Natural killer cell (primary cell): ENCODE data around the gene SOX8. TPM values are rescaled to one million over a fixed set of nuclear protein-coding genes. Genes with fewer than 3 reads are reported as not detected.

Experiments used
- ATAC-seq, 3 donors: fragments of 150-1000 bp in 2 of 3; fragments of 200-7000 bp in 1 of 3; cut with Tn5 transposase; 1 replicate in 1 of 3; 2 replicates in 2 of 3; pipeline ENCODE4 v1.10.0; 2021; ENCODE audit warnings: mild to moderate bottlenecking in 2 of 3, moderate library complexity in 2 of 3
- DNase-seq, 2 donors: peaks; one replicate each; pipeline versions ENCODE4 v3.0.0 to v3.0.0-alpha.2; 2013 to 2021; ENCODE audit warnings: mixed read lengths in 1 of 2
- H3K27ac ChIP-seq: one replicate; pipeline ENCODE4 v1.5.1; 2013; ENCODE audit warnings: mild to moderate bottlenecking, low read length
- H3K27me3 ChIP-seq: one replicate; pipeline ENCODE4 v1.6.1; 2013; ENCODE audit warnings: low read length; ENCODE audit not compliant: control insufficient read depth, insufficient read depth
- H3K36me3 ChIP-seq: one replicate; pipeline ENCODE4 v1.6.1; 2013; ENCODE audit warnings: low read length; ENCODE audit not compliant: control insufficient read depth, insufficient read depth
- H3K4me1 ChIP-seq: one replicate; pipeline ENCODE4 v1.6.1; 2013; ENCODE audit warnings: low read length; ENCODE audit not compliant: control insufficient read depth, insufficient read depth
- H3K4me3 ChIP-seq: one replicate; pipeline ENCODE4 v1.5.1; 2013; ENCODE audit warnings: low read length
- H3K9me3 ChIP-seq: one replicate; pipeline ENCODE4 v1.6.1; 2013; ENCODE audit warnings: low read length; ENCODE audit not compliant: control insufficient read depth, insufficient read depth
- H3K27ac Mint-ChIP-seq, 2 donors: one replicate each; pipeline ENCODE4 v1.8.0; 2022; ENCODE audit warnings: mild to moderate bottlenecking in 2 of 2, mixed read lengths in 2 of 2, moderate library complexity in 1 of 2
- H3K27me3 Mint-ChIP-seq, 2 donors: one replicate each; pipeline ENCODE4 v1.8.0; 2022; ENCODE audit warnings: low read depth in 2 of 2, mixed read lengths in 2 of 2
- H3K36me3 Mint-ChIP-seq: one replicate; pipeline ENCODE4 v1.8.0; 2022; ENCODE audit warnings: mixed read lengths
- H3K4me1 Mint-ChIP-seq, 2 donors: one replicate each; pipeline ENCODE4 v1.8.0; 2022; ENCODE audit warnings: mixed read lengths in 2 of 2
- H3K4me3 Mint-ChIP-seq: one replicate; pipeline ENCODE4 v1.8.0; 2022; ENCODE audit warnings: mild to moderate bottlenecking, moderate library complexity, mixed read lengths
- H3K9me3 Mint-ChIP-seq, 2 donors: one replicate each; pipeline ENCODE4 v1.8.0; 2022; ENCODE audit warnings: mixed read lengths in 2 of 2
- CTCF ChIP-seq: fragments of 200-600 bp; IDR thresholded peaks from one replicate; pipeline ENCODE4 v1.8.0; 2022; ENCODE audit warnings: antibody characterized with exemption
- WGBS: methylation state at CpG from one replicate; pipeline ENCODE4 v1.1.7; 2013; ENCODE audit warnings: missing lambda C conversion rate; ENCODE audit not compliant: insufficient coverage; 5-methylcytosine and 5-hydroxymethylcytosine counted together
- intact Hi-C: fragments of 100-400 bp; cut with micrococcal nuclease; formaldehyde crosslinking; loops from one replicate; pipeline ENCODE4 v1.14.2; 2022
- total RNA-seq, 4 donors: library from RNA; stranded (reverse); fragments of 120-200 nt in 1 of 4; gene quantifications; one replicate each; pipeline versions ENCODE4 v1.2.3 to v1.2.4, GENCODE V29; 2013 to 2022

The SOX8 gene
- total RNA-seq, 3 donors from 2014 or later (not counting 1 experiment from before 2014, with no cell fraction given) = not detected

GRCh38 chr16:963913-964312 lies 17.7 kb upstream of the SOX8 start:
- H3K9me3 ChIP-seq = peaks cover 3% of the 10 kb centered on the region
- ATAC-seq (no peak), DNase-seq (peak in 1 of 2 donors; percentile 29)
- intact Hi-C loops = no loop called here
- WGBS = 83% methylated on average over 14 of the region's 17 CpGs
- no peak overlapping the region for H3K4me3 ChIP-seq
- no peaks in the 10 kb centered on the region for H3K27me3 ChIP-seq
- H3K27ac Mint-ChIP-seq = no peak overlapping the region
- TF ChIP-seq CTCF = no peak
- no peaks in the 10 kb centered on the region for H3K27me3 Mint-ChIP-seq
- H3K4me3 Mint-ChIP-seq = no peak overlapping the region
- no peaks in the 10 kb centered on the region for H3K9me3 Mint-ChIP-seq
- peaks cover 26 to 28% of the 10 kb centered on the region in 2 donors for H3K4me1 Mint-ChIP-seq
- H3K36me3 ChIP-seq = no peaks in the 10 kb centered on the region
- H3K36me3 Mint-ChIP-seq = peaks cover 8% of the 10 kb centered on the region
- H3K4me1 ChIP-seq = peaks cover 8% of the 10 kb centered on the region
- peak overlapping the region; percentile 25 for H3K27ac ChIP-seq

- H3K27me3 Mint-ChIP-seq = no peaks in the 10 kb centered on the region
- H3K4me1 Mint-ChIP-seq = peaks cover 23 to 26% of the 10 kb centered on the region in 2 donors
- Histone ChIP-seq H3K27me3 (no peaks in the 10 kb centered on the region), H3K9me3 (peaks cover 3% of the 10 kb centered on the region), H3K4me1 (peaks cover 11% of the 10 kb centered on the region), H3K36me3 (no peaks in the 10 kb centered on the region), H3K4me3 (no peak overlapping the region), H3K27ac (peak overlapping the region; percentile 34)
- 83% methylated on average over 27 of the region's 27 CpGs for WGBS
- DNase-seq (peak in 1 of 2 donors; percentile 85), ATAC-seq (peak in 2 of 3 donors; percentile 15 to 56)
- no peak for TF ChIP-seq CTCF
- no peak overlapping the region for H3K4me3 Mint-ChIP-seq
- no peaks in the 10 kb centered on the region for H3K9me3 Mint-ChIP-seq
- H3K36me3 Mint-ChIP-seq = peaks cover 8% of the 10 kb centered on the region
- intact Hi-C loops = no loop called here
- no peak overlapping the region for H3K27ac Mint-ChIP-seq
These were observed 17.1 kb upstream of the SOX8 start for GRCh38 chr16:964356-965035.

GRCh38 chr16:965036-965395 lies 16.6 kb upstream of the SOX8 start:
- 97% methylated on average over 13 of the region's 13 CpGs for WGBS
- Mint-ChIP-seq H3K36me3 (peaks cover 8% of the 10 kb centered on the region), H3K27me3 (no peaks in the 10 kb centered on the region), H3K9me3 (no peaks in the 10 kb centered on the region), H3K4me1 (peaks cover 26 to 28% of the 10 kb centered on the region in 2 donors), H3K4me3 (peak overlapping the region; percentile 10), H3K27ac (no peak overlapping the region)
- Histone ChIP-seq H3K4me1 (peaks cover 16% of the 10 kb centered on the region), H3K4me3 (no peak overlapping the region), H3K9me3 (peaks cover 3% of the 10 kb centered on the region), H3K27ac (peak overlapping the region; percentile 34), H3K27me3 (no peaks in the 10 kb centered on the region), H3K36me3 (no peaks in the 10 kb centered on the region)
- TF ChIP-seq CTCF = no peak
- intact Hi-C loops = no loop called here
- DNase-seq (no peak), ATAC-seq (no peak)

- peaks cover 26 to 29% of the 10 kb centered on the region in 2 donors for H3K4me1 Mint-ChIP-seq
- H3K27me3 ChIP-seq = no peaks in the 10 kb centered on the region
- peak overlapping the region; percentile 10 for H3K4me3 Mint-ChIP-seq
- H3K27ac Mint-ChIP-seq = no peak overlapping the region
- ATAC-seq (no peak), DNase-seq (no peak)
- WGBS = 98% methylated on average over 4 of the region's 4 CpGs
- no peaks in the 10 kb centered on the region for H3K36me3 ChIP-seq
- peaks cover 19% of the 10 kb centered on the region for H3K4me1 ChIP-seq
- no peak overlapping the region for H3K4me3 ChIP-seq
- intact Hi-C loops = no loop called here
- no peak for TF ChIP-seq CTCF
- H3K27ac ChIP-seq = no peak overlapping the region
- peaks cover 3% of the 10 kb centered on the region for H3K9me3 ChIP-seq
- H3K9me3 Mint-ChIP-seq = no peaks in the 10 kb centered on the region
- H3K27me3 Mint-ChIP-seq = no peaks in the 10 kb centered on the region
- peaks cover 8% of the 10 kb centered on the region for H3K36me3 Mint-ChIP-seq
These were observed 16.1 kb upstream of the SOX8 start for GRCh38 chr16:965487-965886.
